Measurements from ENCODE around the gene CAPN13.

DNA sequence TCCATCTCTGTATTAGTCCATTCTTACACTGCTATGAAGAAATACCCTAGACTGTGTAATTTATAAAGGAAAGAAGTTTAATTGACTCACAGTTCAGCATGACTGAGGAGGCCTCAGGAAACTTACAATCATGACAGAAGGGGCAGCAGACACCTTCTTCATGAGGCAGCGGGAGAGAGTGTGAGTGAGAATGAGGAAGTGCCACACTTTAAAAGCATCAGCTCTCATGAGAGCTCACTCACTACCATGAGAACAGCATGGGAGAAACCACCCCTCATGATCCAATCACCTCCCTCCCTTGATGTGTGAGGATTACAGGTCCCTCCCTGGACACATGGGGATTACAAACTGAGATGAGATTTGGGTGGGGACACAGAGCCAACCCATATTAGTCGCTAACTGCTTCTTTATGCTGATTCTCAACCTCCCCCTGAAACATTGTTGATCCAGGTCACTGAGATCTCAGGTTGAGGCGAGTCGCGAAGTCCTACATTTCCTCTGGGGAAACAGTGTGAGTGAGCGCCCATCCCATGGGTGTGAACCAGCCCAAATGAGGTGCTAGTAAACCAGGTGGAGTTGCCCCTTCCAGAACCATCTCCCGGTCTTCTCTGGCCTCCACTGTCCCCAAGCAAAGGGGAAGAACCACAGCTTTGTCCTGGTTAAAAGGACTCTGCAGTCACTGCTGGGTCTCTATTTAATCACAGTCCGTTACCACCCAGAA lies 123.8 kb downstream of the CAPN13 start:
- TF ChIP-seq, protein P1, sequence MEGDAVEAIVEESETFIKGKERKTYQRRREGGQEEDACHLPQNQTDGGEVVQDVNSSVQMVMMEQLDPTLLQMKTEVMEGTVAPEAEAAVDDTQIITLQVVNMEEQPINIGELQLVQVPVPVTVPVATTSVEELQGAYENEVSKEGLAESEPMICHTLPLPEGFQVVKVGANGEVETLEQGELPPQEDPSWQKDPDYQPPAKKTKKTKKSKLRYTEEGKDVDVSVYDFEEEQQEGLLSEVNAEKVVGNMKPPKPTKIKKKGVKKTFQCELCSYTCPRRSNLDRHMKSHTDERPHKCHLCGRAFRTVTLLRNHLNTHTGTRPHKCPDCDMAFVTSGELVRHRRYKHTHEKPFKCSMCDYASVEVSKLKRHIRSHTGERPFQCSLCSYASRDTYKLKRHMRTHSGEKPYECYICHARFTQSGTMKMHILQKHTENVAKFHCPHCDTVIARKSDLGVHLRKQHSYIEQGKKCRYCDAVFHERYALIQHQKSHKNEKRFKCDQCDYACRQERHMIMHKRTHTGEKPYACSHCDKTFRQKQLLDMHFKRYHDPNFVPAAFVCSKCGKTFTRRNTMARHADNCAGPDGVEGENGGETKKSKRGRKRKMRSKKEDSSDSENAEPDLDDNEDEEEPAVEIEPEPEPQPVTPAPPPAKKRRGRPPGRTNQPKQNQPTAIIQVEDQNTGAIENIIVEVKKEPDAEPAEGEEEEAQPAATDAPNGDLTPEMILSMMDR (IDR thresholded peaks at IDR 0.05; ENCODE audit: borderline replicate concordance, extremely low read depth, low read length, poor library complexity, severe bottlenecking): no peak
- TF ChIP-seq EZH2 (IDR thresholded peaks at IDR 0.05; ENCODE audit: borderline replicate concordance, low read depth, low read length, severe bottlenecking): no peak
